Measurements from ENCODE around the gene MAVS. TPM values are rescaled to one million over a fixed set of nuclear protein-coding genes. Genes with fewer than 3 reads are reported as not detected.
A peak's percentile ranks its signal among the peaks of the same experiment; 100 is the strongest.

The MAVS gene
- 10 to 100 TPM; 27.2 to 45.0 (median 41.0) TPM for total RNA-seq
- polyA plus RNA-seq = 10 to 100 TPM in 1 of 3 donors, 1 to 10 TPM in 2; 4.1 to 18.5 (median 5.2) TPM
- long read RNA-seq, donor 1, full-length matches to known transcripts = 2 of 2 reads
- long read RNA-seq, donor 1, partial matches to known transcripts = 0 of 2 reads
- long read RNA-seq, donor 1, other reads (novel, unspliced or antisense) = 0 of 2 reads
- long read RNA-seq, donor 2 = 0 reads

- 0 to 1% (median 1%) methylated on average over 6 to 72 of the region's 72 CpGs for WGBS, 5 donors
- peak in 3 of 11 experiments; percentile 6 to 41 (median 30) for TF ChIP-seq CTCF (IDR thresholded peaks at IDR 0.05 in 8 of 11, conservative IDR thresholded peaks at IDR 0.05 in 3 of 11)
- peak in 2 of 3 donors; percentile 37 to 48 for TF ChIP-seq POLR2A (IDR thresholded peaks at IDR 0.05)
- peak; percentile 93 to 94 (median 93) for TF ChIP-seq POLR2AphosphoS5 (IDR thresholded peaks at IDR 0.05)
- intact Hi-C loops (cut with DNase I; ENCODE audit: low total_unique reads) = no loop called here
- Histone ChIP-seq H3K36me3 (peaks cover 0 to 4% (median 0%) of the 10 kb centered on the region in 6 donors), H3K4me1 (peaks cover 15 to 53% (median 29%) of the 10 kb centered on the region in 6 donors), H3K4me3 (peak within 1 kb of the TSS; percentile 91 to 100 (median 98)), H3K9me3 (no peaks in the 10 kb centered on the region), H3K27ac (peak within 1 kb of the TSS; percentile 86 to 96 (median 91)), H3K27me3 (replicated peaks in 1 of 7) (no peaks in the 10 kb centered on the region)
- peak; percentile 96 for DNase-seq
Measured at GRCh38 chr20:3846740-3847428, at the start of gene MAVS. Gene MAVS, plus strand, starts transcription at chr20:3846834. Its CDS starts 7,791 bp downstream, at chr20:3854625.

- Histone ChIP-seq H3K4me3 (peak overlapping the region; percentile 48 to 87 (median 61)), H3K4me1 (peaks cover 36 to 78% (median 72%) of the 10 kb centered on the region in 6 donors), H3K27ac (peak overlapping the region; percentile 16 to 99 (median 96)), H3K9me3 (no peaks in the 10 kb centered on the region), H3K27me3 (replicated peaks in 1 of 7) (no peaks in the 10 kb centered on the region), H3K36me3 (peaks cover 0 to 40% (median 19%) of the 10 kb centered on the region in 6 donors)
- intact Hi-C loops (cut with DNase I; ENCODE audit: low total_unique reads) = loop anchor here (10.0 kb wide), 1 partner anchor 58 kb away; no protein-coding TSS in a partner anchor
- TF ChIP-seq POLR2A (IDR thresholded peaks at IDR 0.05) = no peak
- TF ChIP-seq CTCF (IDR thresholded peaks at IDR 0.05 in 8 of 11, conservative IDR thresholded peaks at IDR 0.05 in 3 of 11) = no peak
- TF ChIP-seq POLR2AphosphoS5 (IDR thresholded peaks at IDR 0.05) = no peak
- DNase-seq = no peak
- WGBS, 5 donors = 74 to 100% (median 81%) methylated on average over 4 to 5 of the region's 5 CpGs
Measured at GRCh38 chr20:3797226-3797545, 49.4 kb upstream of the MAVS start.

- intact Hi-C loops (cut with DNase I; ENCODE audit: low total_unique reads) = loop anchor here (10.0 kb wide), 1 partner anchor 57 kb away; no protein-coding TSS in a partner anchor
- Histone ChIP-seq H3K4me3 (peak overlapping the region in 7 of 8 donors; percentile 48 to 87 (median 63)), H3K27me3 (replicated peaks in 1 of 7) (no peaks in the 10 kb centered on the region), H3K4me1 (peaks cover 36 to 84% (median 78%) of the 10 kb centered on the region in 6 donors), H3K27ac (peak overlapping the region; percentile 51 to 99 (median 96)), H3K36me3 (peaks cover 0 to 45% (median 25%) of the 10 kb centered on the region in 6 donors), H3K9me3 (no peaks in the 10 kb centered on the region)
- TF ChIP-seq POLR2AphosphoS5 (IDR thresholded peaks at IDR 0.05) = peak in 1 of 3 donors; percentile 33
- TF ChIP-seq CTCF (IDR thresholded peaks at IDR 0.05 in 8 of 11, conservative IDR thresholded peaks at IDR 0.05 in 3 of 11) = no peak
- peak; percentile 73 for DNase-seq
- WGBS, 5 donors = 60 to 68% (median 65%) methylated on average over 19 of the region's 19 CpGs
Measured at GRCh38 chr20:3797592-3798372, 48.9 kb upstream of the MAVS start.
